ENCODE data around the gene DGKQ.
"Not testable (repeated sequence)": the region's sequence is repeated elsewhere in the genome, so short reads cannot be mapped to it uniquely, and the experiment has no call there.

DGKQ gene

DNA sequence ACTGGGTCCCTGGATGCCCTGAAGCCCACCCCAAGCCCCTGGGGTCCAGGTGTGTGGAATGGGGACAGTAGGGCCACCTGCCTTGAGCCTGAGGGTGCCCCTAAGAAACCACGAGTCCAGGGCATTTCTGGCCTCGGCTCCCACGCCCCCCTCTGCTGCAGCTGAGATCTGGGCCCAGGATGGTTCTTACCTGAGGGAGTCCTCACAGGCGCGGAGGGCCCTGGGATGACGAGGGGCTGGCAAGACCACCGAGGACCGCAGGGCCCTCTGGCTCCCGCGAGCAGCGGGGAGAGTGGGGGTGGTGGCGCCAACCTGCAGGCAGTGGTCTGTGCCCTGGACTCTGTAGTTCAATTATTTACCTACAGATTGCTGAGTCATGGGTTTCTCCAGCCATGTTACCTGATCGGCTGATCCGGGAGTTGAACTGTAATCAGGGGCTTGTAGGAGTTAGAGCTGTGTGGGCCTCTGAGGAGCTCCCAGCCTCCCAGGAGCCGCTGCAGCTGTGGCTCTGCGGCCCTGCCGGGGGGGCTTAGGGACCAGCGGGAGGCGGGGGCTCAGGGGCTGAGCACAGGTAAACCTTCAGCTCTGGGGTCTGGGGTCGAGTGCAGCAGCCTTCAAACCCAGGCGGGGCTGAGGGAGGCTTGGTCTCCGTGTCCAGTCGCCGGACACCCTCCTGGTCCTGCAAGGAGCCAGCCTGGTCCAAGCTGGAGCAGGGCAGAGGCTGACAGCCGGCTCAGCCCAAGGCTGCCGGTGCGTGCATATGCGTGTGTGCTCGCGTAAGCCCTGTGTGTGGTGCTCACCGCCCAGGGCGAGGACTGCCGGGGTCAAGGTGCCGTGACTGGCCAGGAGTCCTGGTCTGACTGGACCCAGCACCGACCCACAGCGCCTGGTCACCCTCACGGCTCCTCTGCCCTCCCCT is 20.0 kb upstream of the DGKQ start, which contains the start of gene SLC26A1:
Gene SLC26A1, minus strand, starts transcription at position 294 of the 919 bp plus-strand sequence. CDS start 1,701 bp downstream, outside the sequence.
- DNase-seq = no peak

DNA sequence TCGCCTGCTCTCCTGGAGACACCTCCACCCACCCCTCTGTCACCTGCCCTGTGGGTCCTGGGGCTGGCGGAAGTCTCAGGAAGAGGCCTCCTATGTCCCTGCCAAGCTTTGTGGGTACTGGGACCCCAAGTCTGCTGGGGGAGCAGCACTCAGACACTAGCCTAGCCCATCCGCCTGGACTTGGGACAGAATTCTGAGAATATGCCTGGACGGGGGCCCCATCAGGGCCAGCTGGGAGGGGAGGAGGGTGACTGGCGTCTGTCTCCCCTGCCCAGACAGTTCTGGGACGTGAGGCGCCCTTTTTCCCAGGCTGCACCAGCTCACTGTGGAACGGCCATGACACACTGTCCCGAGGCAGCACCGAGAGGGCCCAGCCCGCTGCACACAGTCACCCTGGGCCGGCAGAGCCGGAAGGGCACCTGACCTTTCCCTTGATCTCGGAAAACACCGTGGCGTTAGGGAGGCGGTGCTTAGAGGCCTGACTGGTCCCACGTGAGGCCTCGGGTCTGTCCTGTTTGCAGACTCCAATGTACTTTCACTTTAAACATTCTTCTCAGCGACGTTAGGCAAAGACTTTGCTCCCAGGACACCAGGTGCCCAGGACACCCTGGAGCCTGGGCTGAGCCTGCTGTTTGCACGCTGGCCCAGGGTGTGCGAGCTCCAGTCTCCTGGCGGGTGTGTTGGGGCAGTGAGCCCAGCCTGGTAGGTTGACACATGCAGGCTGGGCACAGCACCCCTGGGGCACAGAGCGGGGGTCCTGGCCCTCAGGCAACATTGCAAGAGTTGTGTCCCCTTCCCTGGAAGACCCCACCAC is 19.1 kb upstream of the DGKQ start:
- no peak for DNase-seq

DNA sequence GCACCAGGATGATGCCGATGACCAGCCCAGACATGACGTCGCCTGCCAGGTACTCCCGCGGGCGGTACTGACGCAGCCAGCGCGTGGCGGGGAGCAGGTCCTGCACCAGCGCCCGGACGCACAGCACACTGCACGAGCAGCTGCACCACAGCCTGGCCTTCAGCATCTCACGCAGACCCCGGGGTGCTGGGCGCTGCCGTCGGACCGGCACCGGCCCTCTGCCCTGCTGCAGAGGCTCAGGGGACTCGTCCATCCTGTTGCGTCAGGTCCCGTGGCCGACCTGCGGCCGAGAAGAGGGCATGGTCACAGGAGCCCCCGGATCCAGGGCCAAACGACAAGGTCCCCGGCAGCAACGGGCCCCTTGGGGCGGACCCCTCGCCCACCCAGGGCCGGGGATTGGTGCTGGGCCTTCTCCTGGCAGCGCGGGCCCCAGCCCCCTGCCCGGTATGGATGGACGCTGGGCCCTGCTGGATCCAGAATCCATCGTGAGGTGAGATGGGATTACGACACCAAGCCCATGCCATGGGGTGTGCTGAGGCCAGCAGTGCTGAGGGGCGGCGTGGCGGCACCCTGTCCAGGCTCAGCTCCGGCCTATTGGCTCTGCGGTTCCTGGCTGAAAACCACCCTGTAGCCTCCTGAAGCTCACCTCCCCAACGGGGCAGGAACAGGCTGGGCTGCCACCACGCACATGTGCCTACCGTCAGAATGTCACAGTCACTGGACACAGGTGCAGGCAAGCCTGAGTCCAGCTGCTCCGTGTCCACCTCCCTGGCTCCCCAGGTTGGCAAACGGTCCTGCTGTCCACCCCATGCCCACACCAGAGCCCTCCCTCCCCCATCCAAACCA is 18.3 kb upstream of the DGKQ start:
- DNase-seq = no peak

DNA sequence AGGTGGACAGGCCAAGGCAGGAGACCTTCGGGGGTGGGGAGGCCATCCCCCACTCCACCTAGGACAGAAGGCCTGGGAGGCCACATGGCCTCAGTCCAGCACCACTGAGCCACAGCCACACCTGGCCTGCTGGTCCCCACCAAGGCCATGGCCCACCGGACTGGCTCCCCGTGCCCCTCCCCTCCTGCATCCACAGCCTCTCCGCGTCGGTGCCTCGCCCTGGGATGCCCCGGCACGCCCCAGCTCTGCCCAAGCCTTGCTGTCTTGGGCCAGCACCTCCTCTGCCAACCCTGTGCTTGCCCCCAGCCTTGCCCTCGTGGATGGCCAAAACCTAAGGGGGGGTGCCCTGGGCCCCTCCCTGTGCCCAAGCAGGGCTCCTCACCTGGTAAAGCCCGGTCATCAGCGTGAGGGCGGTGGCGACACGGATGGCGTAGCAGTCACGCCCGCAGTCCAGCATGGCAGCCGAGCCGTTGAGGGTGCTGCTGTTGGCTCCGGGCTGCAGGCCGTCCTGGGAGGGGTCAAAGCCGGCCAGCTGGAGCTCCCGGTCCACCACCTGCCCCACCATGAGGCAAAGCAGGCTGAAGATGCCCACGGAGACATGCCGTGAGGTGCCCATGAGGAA is 17.5 kb upstream of the DGKQ start:
- no peak for DNase-seq

DNA sequence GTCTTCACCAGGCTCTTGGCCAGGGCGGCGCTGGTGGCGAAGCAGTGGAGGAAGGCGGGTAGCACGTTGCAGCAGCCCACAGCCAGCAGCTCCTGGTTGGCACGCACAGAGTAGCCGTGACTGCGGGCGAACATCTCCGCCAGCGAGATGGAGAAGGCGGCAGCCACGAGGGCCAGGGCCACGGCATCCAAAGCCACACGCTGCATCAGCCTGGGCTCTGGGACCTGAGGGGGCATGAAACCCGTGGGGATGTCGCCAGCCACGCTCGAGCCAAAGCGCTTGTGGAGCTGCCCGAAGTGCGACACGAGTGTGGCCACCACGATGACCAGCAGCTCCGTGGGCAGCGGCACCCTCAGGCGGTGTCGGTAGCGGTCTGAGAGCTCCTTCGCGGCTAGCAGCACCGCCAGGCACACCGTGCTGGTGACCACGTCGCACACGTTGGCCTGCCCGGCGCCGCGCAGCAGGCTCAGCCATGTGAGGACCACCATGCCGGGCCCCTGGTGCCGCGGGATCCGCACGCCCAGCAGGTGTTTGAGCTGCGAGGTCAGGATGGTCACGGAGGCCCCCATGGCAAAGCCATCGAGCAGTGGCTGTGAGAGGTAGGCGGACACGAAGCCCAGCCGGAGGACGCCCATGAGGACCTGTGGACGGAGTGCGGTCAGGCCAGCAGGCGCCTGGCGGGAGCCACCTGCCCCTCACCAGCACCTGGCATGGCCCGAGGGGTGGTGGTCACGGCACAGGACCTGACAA is 16.5 kb upstream of the DGKQ start:
- no peak for DNase-seq

DNA sequence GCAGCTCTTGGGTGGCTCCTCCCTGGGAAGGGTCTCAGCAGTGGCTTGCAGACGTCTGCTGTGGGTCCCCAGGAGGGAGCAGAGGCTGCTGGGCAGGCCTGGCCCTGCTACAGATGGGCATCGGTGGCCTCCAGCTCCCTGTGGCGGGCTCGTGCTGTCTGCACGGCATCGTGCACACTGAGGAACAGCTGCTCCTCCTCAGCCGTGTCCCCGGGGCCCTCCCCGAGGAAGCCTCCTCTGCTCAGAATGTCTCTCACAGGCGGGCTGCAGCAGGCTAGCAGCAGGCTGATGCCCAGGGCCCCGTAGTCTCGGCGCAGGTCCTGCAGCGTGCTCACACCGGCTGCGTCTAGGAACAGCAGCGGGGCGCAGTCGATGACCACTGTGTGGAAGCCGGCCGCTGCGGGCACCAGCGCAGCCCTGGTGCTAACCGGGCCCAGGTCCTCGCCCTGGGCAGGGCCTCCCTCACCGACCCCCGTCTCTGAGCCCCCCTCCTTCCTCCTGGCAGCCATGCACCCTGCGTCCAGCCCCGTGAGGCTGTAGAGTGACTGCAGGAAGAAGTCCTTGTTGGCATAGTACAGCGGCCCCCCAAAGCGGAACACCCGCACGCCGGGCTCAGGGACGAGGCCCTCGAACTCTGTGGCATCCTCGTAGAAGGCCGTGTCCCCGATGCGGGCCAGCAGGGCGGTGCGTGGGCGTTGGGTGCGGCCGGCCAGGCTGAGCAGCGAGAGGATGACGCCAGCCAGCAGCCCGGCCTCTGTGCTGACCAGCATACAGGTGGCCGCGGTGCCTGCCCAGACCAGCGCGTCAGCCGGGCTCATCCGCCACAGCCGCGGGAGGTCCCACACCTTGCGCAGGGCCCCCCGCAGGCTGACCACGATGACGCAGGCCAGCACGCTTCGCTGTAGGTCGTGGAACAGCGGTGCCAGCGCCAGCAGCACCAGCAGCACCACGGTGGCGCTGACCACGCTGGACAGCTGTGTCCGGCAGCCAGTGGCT is 15.7 kb upstream of the DGKQ start:
- no peak for DNase-seq

DNA sequence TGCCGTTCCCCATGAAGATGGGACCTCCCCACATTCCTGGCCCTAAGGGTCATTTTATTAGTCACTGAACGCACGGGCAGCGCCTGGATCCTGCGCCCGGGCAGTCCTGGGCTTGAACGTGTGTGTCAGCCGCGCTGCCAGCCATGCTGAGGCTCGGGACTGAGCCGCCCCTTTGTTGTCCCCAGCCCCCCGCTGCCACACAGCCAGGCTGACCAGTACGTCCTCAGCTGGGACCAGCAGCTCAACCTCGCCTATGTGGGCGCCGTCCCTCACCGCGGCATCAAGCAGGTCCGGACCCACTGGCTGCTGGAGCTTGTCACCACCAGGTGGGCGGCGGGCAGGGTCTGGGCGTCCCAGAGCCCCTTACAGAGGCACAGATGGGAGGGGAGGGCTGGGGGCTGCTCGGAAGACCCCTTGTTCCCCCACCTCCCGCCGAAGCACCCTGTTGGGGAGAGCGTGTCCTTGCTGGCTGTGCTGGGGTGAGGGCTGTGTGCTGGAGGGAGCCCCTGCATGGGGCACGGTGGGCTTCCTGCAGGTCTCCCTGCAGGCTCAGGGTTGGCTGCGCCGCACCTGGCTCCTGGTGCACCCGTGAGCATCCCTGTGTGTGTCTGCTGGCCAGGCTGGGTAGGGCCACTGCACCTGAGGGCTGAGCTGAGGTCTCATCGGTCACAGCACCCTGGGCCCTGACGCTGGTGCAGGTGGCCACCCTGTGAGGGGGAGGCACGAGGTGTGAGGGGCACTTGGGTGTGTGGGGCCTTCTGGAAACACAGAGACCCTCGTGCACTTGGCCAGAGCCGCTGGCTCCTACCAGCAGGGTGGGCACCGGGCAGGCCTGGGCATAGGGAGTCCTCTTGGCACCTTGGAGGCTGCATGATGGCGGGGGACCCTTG is 14.5 kb upstream of the DGKQ start:
- no peak for DNase-seq

DNA sequence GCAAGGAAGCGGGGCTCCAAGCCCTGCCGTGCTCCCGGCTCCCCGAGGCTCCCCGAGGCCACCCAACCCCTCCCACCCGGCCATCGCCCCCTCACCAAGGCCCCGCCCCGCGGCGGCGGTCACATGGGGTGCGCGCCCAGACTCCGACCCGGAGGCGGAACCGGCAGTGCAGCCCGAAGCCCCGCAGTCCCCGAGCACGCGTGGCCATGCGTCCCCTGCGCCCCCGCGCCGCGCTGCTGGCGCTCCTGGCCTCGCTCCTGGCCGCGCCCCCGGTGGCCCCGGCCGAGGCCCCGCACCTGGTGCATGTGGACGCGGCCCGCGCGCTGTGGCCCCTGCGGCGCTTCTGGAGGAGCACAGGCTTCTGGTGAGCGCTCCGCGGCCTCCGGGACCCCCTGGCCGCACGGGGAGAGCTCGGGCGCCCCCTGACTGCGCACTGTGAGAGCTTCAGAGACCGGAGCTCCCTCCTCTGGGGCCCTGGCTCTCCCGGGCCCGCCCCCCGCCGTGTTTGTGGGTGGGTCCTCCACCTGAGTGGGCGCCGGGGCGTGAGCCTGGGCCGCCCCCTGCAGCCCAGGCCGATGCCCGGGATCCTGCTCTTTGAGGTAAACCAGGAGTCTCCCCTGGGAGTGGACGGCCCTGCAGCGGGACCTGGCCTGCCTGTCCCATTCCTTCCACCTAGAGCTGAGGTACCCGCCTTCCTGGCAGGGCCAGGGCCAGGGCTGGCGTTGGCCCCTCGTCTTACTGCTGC is 13.7 kb upstream of the DGKQ start, which contains the start of gene IDUA:
Gene IDUA, plus strand, starts transcription at position 166 of the 745 bp plus-strand sequence. Its CDS starts 41 bp downstream, at position 207.
- DNase-seq = peak; percentile 74

DNA sequence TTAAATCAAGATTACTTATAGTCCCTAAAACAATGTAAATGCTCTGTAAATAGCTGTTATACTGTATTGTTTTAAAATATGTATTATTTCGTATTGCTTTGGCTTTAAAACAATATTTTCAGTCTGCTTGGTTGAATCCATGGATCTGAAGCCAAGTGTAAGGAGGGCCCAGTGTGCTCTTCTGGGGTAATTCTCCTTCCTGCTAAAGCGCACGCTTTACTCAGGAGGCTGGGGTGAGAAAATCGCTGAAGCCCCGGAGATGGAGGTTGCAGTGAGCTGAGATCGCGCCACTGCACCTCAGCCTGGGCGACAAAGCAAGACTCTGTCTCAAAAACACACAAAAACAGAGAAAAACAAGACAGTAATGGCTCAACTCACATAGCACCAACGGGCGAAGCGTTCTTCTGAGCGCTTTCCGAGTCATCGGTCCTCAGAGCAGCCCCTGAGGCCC is 13.1 kb upstream of the DGKQ start:
- peak; percentile 71 for DNase-seq

DNA sequence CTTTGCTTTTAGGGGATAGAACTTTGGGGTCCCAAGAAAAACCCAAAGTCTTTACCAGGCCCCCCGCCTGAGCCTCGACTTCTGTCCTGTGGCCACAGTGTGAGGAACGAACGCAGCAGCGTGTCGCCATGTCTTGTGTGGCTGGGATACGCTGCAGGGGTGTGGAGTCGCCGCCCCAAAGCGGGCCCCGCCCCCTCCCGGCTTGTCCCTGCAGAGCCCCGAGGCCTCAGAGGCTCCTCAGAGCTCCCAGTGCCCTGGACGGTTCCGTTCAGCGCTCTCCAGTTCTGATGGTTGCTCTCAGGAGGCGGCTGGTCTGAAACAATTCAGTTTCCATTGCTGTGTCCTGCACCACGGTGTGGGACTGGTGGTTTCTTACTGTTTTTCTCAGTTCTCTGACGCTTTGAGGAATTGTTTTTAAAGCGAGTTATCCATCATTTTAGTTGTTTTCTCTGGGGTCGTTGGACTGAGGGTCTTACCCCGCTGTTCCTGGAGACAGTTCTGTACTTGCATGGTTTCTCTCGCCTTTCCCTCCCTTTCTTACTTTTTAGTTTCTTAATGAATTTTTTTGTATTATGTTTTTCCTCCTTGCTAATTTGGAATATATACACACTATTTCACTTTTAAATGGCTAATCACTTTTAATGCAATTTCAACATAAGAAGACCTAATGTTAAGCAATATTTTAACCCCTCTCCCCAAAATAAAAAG is 11.9 kb upstream of the DGKQ start:
- peak; percentile 36 for DNase-seq

DNA sequence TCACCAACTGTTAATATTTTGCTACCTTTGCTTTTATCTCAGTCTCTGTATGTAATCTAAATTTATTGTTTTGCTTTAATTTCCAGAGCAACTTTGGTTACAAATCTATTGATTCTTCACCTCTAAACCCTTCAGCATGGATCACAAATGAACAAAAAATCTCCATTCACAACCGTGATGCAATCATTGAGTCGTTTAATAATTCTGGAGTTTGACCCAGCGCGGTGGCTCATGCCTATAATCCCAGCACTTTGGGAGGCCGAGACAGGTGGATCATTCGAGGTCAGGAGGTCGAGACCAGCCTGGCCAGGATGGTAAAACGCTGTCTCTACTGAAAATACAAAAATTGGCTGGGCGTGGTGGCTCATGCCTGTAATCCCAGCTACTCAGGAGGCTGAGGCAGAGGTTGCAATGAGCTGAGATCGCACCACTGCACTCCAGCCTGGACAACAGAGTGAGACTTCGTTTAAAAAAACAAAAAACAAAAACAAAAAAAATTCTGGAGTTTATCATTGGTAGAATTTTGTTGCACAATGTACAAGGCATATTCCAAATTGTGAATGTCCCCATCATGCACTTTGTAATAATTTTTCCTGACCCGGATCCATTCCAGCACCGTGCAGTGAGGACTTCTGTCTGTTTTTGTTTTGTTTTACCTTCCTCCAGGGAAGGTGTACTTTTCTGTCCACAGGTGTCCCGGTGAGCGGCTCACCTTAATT is 11.1 kb upstream of the DGKQ start:
- DNase-seq = no peak

DNA sequence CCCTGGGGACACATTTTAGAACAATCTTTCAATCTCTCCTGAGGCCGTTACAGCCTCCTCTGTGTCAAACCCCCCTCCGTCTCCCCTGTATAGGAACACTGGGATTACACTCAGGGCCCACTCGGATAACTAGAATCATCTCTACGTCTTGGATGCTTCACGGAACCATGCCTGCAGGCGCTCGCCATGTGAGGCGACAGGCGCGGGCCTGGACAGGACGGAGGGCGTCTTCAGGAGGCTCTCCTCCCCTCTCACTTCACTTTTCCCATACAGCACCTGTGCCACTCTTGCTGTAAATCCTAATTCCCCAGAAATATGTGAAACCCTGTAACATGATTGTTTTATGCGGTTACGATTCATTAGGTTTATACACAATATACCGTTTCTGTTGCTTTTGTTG is 9.4 kb upstream of the DGKQ start:
- no peak for DNase-seq

DNA sequence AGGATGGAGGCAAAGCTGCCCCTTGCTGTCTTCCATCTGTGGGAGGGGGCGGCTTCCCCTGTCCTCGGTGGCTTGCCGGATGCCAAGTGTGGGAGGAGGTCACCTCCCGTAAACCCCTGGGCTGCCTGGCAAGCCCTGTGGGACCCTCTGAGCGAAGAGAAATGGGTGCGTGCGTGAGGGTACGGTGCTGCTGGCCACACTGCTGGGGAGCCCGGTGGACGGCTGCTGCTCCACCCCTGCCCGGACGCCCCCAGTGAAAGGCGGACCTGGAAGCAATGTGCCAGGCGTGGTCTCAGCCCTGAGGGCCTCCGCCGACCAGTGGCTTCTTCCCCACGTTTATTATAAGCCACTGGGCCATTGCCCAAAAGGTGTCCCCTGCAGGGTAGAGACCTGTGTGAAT is 8.9 kb upstream of the DGKQ start:
- DNase-seq = no peak

DNA sequence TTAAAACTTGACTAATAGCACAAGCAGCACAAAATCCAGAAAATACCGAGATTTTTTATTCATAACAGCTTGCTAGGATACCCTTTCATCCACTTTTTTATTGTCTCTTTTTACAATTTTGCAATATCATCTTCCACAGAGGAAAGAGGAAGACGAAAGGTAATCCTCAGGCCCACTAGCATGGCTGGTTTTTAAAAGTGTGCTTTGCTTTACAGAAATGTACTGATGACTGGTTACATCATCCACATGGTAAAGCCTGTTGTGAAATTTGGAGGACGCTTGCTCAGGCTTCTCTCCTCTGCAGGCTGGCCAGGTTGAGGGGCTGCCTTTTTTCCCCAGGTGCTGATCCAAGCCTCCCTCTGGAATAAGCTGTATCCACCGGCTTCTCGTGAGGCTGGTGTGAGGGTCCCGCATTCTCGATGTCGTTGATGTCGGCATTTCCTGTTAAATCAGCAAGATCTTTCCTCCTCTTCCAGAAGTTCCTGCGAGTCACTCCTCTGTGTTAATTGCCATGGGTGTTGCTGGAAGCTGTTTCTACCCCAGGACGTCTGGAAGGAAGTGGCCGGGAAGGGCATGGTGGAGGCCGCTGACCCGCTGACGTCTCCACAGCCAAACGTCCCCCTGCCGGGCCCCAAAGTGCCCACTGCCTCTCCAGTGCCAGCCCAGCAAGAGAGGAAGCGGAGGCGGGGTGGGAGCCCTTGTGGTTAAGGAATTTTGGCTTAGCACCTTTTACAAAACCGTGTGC is 5.8 kb upstream of the DGKQ start:
- DNase-seq = no peak

DNA sequence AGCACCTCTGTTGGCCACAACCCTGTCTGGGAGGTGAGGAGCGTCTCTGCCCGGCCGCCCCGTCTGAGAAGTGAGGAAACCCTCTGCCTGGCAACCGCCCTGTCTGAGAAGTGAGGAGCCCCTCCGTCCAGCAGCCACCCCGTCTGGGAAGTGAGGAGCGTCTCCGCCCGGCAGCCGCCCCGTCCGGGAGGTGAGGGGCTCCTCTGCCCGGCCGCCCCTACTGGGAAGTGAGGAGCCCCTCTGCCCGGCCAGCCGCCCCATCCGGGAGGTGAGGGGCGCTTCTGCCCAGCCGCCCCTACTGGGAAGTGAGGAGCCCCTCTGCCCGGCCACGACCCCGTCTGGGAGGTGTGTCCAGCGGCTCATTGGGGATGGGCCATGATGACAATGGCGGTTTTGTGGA is 2.6 kb upstream of the DGKQ start:
- DNase-seq = not testable (repeated sequence)

DNA sequence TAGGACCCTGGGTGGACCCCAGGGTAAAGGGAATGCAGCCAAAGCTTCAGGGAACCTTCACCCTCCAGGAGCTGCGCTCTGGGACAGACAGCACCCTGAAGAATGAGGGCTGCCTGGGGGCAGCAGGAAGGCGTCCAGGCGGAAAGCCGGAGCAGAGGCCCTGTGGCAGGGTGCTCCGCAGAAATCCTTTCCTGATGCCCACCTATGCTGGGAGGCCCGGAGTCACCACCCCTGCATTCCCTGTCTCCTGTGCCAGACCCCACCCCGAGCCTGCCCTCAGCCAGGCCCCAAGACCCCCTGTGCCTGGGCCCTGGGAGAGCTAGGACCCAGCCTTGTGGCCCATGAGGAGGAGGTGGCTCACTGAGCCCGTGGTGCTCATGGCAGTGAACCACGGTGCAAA is 1.3 kb upstream of the DGKQ start:
- peak; percentile 5 for DNase-seq

Measured in retina (tissue), 1 donor.